ENCODE results near the gene PNMA1.

PNMA1 gene

GRCh38 chr14:73666583-73666982, 47.6 kb downstream of the PNMA1 start:
- H3K4me3 Mint-ChIP-seq: no peak overlapping the region
- no peak for DNase-seq (ENCODE audit: low spot score)
- no peaks in the 10 kb centered on the region for H3K36me3 Mint-ChIP-seq (ENCODE audit: low read depth)
- H3K9me3 Mint-ChIP-seq: no peaks in the 10 kb centered on the region
- no peaks in the 10 kb centered on the region for H3K27me3 Mint-ChIP-seq (ENCODE audit: low read depth)
- no peak overlapping the region for H3K27ac Mint-ChIP-seq
- no peaks in the 10 kb centered on the region for H3K4me1 Mint-ChIP-seq (ENCODE audit: low read depth)

GRCh38 chr14:73665130-73665529, 49.1 kb downstream of the PNMA1 start:
- DNase-seq (ENCODE audit: low spot score): no peak
- Mint-ChIP-seq H3K27me3 (ENCODE audit: low read depth) (no peaks in the 10 kb centered on the region), H3K4me3 (no peak overlapping the region), H3K27ac (no peak overlapping the region), H3K36me3 (ENCODE audit: low read depth) (no peaks in the 10 kb centered on the region), H3K9me3 (no peaks in the 10 kb centered on the region), H3K4me1 (ENCODE audit: low read depth) (no peaks in the 10 kb centered on the region)

GRCh38 chr14:73663548-73664212, 50.5 kb downstream of the PNMA1 start:
- Mint-ChIP-seq H3K4me1 (ENCODE audit: low read depth) (no peaks in the 10 kb centered on the region), H3K4me3 (no peak overlapping the region), H3K36me3 (ENCODE audit: low read depth) (no peaks in the 10 kb centered on the region), H3K9me3 (no peaks in the 10 kb centered on the region), H3K27ac (no peak overlapping the region), H3K27me3 (ENCODE audit: low read depth) (no peaks in the 10 kb centered on the region)
- DNase-seq (ENCODE audit: low spot score): no peak

- no peak overlapping the region for H3K4me3 Mint-ChIP-seq
- H3K27ac Mint-ChIP-seq: no peak overlapping the region
- no peak for DNase-seq (ENCODE audit: low spot score)
- H3K9me3 Mint-ChIP-seq: no peaks in the 10 kb centered on the region
- H3K27me3 Mint-ChIP-seq (ENCODE audit: low read depth): no peaks in the 10 kb centered on the region
- no peaks in the 10 kb centered on the region for H3K36me3 Mint-ChIP-seq (ENCODE audit: low read depth)
- no peaks in the 10 kb centered on the region for H3K4me1 Mint-ChIP-seq (ENCODE audit: low read depth)
Observed at GRCh38 chr14:73662487-73662943, 51.7 kb downstream of the PNMA1 start.

GRCh38 chr14:73661872-73662271, 52.3 kb downstream of the PNMA1 start:
- Mint-ChIP-seq H3K27ac (no peak overlapping the region), H3K9me3 (no peaks in the 10 kb centered on the region), H3K36me3 (ENCODE audit: low read depth) (no peaks in the 10 kb centered on the region), H3K4me1 (ENCODE audit: low read depth) (no peaks in the 10 kb centered on the region), H3K27me3 (ENCODE audit: low read depth) (no peaks in the 10 kb centered on the region), H3K4me3 (no peak overlapping the region)
- DNase-seq (ENCODE audit: low spot score): no peak

Measured in T-helper 2 cell treated with Interferon-gamma antibody and Interleukin-4, amounts not matched to agents 5 μg/mL and 100 μg/mL, for 36 hours (primary cell).